GM18502 (cell line): ENCODE measurements around the gene EFTUD2.
A peak's percentile ranks its signal among the peaks of the same experiment; 100 is the strongest.

Experiments used
- ATAC-seq: cut with Tn5 transposase; IDR thresholded peaks from one replicate; pipeline ENCODE4 v1.9.1; 2021; ENCODE audit warnings: mild to moderate bottlenecking; ENCODE audit not compliant: unreplicated experiment, poor library complexity

The EFTUD2 gene

DNA sequence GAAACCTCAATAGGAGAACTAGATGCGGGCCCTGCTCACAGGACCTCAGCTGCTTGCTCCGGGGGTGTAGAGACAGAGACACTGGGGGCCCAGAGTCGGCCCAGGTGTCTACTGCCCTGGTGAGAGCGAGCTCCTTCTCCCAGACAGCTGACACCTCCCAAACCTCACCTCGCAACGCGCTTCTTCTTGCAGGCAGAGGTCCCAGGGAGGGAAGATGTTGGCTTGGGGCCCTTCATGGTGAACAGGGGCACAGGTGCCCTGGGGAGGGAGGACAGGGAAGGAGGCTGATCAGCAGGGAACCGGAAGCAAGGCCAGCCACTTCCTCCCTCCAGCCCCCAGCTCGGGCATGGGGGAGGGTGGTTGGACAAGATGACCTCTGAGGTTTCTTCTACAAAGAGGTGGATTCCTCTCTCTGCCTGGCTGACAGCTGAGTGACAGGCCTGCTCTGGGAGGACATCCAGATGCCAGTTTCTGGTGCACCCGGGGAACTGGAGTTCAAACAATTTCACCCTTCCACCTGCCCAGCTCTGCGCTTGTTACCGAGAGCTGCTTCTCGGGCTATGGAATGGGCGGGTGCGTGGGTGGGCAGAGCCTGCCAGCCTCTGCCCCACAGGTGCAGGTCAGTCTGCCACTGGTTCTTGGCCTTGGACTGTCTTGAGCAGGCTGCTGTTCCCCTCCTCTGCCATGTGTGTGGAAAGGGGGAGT is 27.7 kb upstream of the EFTUD2 start:
- no peak for ATAC-seq

DNA sequence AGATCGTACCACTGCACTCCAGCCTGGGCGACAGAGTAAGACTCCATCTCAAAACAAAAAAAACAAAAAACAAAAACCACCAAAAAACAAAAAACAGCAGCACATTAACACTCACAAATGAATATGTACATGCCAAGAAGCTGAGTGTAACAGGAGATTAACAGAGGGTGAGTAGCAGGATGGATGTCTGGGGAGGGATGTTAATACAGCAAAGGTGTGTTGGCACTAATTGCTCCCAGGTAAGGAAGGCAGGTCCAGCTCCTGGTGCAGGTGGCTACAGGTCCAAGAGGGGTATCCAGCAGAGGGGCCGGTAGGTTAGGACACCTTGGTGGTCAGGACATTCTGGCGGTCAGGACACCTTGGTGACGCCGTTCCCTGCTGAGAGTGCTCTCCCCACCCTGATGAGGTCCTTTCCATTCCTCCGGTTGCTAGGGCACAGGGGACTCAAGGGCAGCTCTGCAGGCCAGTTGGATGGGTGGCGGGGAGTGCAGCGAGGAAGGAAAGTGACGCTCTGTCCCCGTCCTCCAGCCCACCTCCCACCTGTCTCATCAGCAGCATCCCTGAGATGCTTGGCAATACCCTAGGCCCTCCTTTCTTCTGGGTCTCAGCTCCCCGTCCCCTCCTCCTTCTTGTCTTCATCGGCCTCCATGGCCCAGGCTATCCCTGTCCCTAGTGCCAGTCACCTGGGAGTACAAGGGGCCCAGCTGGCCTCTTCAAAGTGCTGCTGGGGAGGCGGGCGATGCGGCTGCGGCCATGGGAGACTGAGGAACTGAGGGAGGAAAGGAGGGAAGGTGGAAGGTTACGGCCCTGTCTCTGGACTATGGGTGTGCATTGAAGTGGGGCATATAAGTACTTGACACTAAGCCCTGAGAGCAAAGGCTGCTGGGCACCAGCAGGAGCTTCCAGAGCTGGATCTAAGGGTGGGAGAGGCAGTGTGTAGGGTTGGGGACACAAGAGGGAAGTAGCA is 26.8 kb upstream of the EFTUD2 start:
- ATAC-seq: no peak

DNA sequence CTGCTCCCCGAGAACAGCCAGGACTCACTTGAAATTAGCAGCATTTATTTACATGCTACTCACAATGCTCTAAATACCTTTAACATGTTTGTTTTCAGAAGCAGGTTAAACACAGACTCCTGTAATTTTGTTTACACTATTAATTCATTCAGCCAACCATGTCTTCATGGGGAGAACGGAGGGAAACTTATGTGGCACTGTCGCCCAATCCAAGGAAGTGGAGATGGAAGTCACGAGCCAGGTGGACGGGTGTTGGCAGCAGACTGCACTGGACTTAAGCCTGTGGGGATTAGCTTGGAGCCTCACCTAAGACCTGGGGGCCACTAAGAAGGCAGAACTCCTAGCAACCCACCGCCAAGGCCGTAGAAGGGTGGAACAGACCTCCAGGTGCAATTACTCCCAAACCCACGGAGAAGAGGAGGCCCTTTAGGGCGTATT is 24.9 kb upstream of the EFTUD2 start:
- no peak for ATAC-seq

DNA sequence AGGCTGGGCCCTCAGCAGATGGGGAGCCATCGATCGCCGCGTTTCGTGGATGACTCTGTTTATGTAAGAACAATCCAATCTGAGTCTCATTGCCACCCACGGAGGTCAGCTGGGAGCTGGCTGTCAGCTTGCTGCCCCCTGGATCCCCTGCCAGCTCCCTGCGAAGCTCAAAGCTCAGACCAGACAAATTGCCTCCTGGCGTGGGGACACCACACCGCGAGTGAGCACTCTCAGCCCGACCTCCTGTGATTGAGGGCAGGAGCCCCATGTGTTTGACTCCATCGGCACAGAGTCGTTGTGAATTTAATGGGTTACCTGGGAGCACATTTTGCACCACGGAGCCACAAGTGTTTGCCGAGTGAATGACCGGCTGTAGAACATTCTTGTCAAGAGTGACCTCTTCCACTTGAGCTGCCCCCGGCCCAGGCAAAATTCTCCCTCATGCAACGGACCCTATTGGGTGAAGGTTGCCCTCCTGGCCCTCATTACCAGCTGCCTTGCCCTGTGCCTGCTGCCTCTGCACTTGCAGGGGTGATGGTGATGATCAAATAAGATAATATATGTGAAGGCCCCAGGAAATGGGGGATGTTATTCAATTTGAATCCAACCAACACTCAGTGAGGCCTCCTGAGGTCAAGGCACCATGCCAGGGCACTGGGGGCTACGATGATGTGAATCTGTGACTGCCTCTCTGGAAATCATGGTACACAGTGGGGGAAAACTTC is 23.7 kb upstream of the EFTUD2 start:
- no peak for ATAC-seq

DNA sequence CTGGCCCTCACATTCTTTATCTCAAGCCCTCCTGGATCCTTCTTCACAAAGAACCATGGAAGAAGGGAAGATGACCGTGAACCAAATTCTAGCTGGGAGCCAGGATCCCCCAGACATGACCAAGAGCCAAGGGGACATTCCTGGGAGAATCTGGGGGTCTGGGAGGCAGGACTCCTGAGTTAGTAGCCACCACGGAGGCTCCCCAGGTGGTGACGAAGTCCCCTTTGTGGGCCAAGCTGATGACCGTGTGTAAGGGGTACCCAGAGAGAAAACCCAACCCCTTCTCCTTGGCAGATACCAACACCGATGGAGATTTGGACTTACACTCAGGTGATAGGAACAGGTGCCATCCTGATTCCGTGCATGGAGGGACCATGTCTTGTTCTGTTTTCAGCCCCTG is 22.9 kb upstream of the EFTUD2 start:
- no peak for ATAC-seq

- no peak for ATAC-seq
These were observed 22.1 kb upstream of the EFTUD2 start for GRCh38 chr17:44921122-44921882.

DNA sequence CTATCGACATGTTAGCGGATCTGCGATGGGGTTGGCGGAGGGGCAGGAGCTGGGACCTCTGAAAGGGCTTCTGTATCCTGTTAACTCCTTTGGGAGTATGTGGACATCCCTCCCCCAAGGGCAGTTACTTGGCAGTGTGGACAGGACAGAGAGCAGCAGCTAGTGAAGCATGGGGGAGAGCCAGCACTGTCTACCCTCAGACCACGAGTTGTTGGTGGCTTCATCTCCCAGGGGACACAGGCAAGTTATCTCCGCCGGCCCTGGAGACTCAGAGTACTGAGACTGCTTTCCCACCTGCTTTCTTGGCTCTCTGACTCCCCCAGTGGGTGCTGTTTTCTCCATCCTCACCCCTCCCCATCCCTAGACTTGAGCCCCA is 21.3 kb upstream of the EFTUD2 start:
- no peak for ATAC-seq

- ATAC-seq: peak; percentile 52
These were observed 20.8 kb upstream of the EFTUD2 start for GRCh38 chr17:44919885-44920564.

DNA sequence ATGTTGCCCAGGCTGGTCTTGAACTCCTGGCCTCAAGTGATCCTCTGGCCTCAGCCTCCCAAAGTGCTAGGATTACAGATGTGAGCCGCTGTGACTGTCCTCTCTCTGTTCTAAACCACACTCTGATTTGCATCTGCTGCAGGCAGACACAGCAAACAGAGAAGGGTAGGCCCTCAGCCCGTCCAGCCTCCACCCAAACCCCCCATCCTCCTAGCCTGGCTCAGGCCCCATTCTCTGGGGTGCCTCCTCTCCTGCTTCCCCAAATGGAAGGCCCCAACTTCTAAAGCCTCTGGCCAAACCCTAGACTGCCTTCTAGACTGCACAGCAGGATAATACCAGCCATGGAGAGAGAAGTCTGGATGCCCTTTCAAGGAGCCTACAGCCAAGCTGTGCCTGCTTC is 20.2 kb upstream of the EFTUD2 start:
- ATAC-seq: no peak

- no peak for ATAC-seq
These were observed 18.8 kb upstream of the EFTUD2 start for GRCh38 chr17:44918006-44918405.

GRCh38 chr17:44917456-44917855 is 18.2 kb upstream of the EFTUD2 start:
- no peak for ATAC-seq

- no peak for ATAC-seq
These were observed 17.6 kb upstream of the EFTUD2 start for GRCh38 chr17:44916781-44917241.

- no peak for ATAC-seq
These were observed 16.9 kb upstream of the EFTUD2 start for GRCh38 chr17:44915862-44916780.

GRCh38 chr17:44915321-44915726 is 16.1 kb upstream of the EFTUD2 start, which contains the start of gene GFAP:
Gene GFAP (minus strand): TSS chr17:44915500. CDS start chr17:44915486, 14 bp downstream.
- ATAC-seq: no peak

DNA sequence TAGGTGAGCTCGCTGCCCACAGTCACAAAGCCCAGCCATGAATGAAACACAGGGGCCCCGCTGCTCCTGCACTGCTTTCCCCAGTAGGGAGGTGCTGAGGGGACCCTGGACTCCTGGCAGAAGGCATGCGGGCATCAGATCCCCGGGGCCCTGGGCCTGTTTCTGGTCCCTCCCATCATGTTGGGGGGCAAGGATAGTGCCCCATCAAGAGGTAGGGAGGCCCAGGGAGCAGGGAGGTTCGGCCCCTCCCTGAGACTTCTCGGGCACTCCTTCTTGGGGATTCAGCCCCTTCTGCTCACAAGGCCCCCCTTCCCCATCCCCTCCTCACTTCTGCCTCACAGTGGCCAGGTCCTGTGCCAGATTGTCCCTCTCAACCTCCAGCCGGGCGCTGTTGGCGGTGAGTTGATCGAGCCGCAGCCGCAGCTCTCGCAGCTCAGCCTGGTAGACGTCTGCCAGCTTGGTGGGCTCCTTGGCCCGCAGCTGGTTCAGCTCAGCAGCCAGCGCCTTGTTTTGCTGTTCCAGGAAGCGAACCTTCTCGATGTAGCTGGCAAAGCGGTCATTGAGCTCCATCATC is 15.5 kb upstream of the EFTUD2 start:
- ATAC-seq: no peak

GRCh38 chr17:44914148-44914547 is 14.9 kb upstream of the EFTUD2 start:
- no peak for ATAC-seq

GRCh38 chr17:44913676-44914075 is 14.4 kb upstream of the EFTUD2 start:
- no peak for ATAC-seq
